ENCODE results near the gene ZDHHC3.

DNA sequence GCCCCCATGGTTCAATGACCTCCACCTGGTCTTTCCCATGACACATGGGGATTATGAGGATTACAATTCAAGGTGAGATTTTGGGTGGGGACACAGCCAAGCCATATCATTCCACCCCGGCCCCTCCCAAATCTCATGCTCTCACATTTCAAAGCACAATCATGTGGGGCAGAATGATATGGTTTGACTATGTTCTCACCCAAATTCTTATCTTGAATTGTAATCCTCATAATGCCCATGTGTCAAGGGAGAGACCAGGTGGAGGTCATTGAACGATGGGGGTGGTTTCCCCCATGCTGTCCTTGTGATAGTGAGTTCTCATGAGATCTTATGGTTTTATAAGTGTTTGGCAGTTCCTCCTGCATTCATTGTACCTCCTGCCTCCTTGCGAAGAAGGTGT lies 47.7 kb upstream of the ZDHHC3 start:
- TF ChIP-seq, protein P1, sequence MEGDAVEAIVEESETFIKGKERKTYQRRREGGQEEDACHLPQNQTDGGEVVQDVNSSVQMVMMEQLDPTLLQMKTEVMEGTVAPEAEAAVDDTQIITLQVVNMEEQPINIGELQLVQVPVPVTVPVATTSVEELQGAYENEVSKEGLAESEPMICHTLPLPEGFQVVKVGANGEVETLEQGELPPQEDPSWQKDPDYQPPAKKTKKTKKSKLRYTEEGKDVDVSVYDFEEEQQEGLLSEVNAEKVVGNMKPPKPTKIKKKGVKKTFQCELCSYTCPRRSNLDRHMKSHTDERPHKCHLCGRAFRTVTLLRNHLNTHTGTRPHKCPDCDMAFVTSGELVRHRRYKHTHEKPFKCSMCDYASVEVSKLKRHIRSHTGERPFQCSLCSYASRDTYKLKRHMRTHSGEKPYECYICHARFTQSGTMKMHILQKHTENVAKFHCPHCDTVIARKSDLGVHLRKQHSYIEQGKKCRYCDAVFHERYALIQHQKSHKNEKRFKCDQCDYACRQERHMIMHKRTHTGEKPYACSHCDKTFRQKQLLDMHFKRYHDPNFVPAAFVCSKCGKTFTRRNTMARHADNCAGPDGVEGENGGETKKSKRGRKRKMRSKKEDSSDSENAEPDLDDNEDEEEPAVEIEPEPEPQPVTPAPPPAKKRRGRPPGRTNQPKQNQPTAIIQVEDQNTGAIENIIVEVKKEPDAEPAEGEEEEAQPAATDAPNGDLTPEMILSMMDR (IDR thresholded peaks at IDR 0.05), result no peak
- TF ChIP-seq POLR2AphosphoS5 (IDR thresholded peaks at IDR 0.05; ENCODE audit: low read depth, low read length) (no peak), TCF7L2 (IDR thresholded peaks at IDR 0.05; ENCODE audit: low read depth, low read length) (no peak), SIN3A (IDR thresholded peaks at IDR 0.05; ENCODE audit: borderline replicate concordance, insufficient read depth, low read depth, low read length) (no peak)
- TF ChIP-seq, protein P2, sequence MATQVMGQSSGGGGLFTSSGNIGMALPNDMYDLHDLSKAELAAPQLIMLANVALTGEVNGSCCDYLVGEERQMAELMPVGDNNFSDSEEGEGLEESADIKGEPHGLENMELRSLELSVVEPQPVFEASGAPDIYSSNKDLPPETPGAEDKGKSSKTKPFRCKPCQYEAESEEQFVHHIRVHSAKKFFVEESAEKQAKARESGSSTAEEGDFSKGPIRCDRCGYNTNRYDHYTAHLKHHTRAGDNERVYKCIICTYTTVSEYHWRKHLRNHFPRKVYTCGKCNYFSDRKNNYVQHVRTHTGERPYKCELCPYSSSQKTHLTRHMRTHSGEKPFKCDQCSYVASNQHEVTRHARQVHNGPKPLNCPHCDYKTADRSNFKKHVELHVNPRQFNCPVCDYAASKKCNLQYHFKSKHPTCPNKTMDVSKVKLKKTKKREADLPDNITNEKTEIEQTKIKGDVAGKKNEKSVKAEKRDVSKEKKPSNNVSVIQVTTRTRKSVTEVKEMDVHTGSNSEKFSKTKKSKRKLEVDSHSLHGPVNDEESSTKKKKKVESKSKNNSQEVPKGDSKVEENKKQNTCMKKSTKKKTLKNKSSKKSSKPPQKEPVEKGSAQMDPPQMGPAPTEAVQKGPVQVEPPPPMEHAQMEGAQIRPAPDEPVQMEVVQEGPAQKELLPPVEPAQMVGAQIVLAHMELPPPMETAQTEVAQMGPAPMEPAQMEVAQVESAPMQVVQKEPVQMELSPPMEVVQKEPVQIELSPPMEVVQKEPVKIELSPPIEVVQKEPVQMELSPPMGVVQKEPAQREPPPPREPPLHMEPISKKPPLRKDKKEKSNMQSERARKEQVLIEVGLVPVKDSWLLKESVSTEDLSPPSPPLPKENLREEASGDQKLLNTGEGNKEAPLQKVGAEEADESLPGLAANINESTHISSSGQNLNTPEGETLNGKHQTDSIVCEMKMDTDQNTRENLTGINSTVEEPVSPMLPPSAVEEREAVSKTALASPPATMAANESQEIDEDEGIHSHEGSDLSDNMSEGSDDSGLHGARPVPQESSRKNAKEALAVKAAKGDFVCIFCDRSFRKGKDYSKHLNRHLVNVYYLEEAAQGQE (IDR thresholded peaks at IDR 0.05; ENCODE audit: insufficient read depth in 1 of 2, low read depth in 2 of 2, low read length in 1 of 2), result no peak
